ENCODE data around the gene LRRC41. TPM values are rescaled to one million over a fixed set of nuclear protein-coding genes. Genes with fewer than 3 reads are reported as not detected.

LRRC41 gene
- total RNA-seq, 2 experiments from 2014 or later, result 23.0 to 24.3 TPM

DNA sequence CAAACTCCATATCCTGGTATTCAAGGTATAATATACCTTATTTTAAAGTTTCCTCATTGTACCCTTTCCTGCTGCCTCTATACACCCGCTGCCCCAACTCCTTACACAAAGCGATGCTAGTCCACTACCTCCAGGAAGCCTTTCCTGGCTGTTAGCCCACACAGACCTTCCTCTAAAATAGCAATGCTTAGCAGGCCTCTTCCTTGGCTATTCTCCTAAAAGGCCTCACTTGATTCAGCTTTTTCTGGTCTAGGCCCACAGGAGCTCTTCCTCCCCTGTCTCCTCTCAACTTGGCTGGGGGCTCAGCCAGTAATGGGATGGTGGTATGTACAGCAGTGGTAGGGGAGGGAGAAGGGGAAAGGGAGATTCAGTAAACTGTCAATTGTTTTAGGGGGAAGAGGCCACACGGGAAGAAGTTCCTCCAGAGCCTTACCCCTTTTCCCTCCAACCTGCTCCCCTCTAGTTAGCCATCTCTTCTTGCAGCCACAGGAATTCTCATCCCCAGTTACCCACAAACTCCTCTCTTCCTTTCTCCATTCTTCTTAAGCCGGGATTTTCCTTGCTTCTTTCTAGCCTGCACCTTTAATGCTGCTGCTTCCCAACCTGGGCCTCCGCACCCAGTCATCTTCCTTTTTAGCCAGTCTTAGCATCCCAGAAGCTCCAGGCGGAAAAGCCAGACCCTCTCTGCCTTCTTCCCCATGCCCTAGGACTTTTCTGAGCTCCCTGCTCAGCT lies 2.6 kb downstream of the LRRC41 start:
- CTCF ChIA-PET, result interaction anchor here (1.0 kb wide), 1 partner anchor 40 kb away, joined by 3 read pairs; the partner anchor contains the start of gene NSUN4
- no peaks in the 10 kb centered on the region for H3K9me3 ChIP-seq (ENCODE audit: control insufficient read depth in 1 of 2, insufficient read depth in 1 of 2, low read length in 2 of 2)
- TF ChIP-seq, protein P1, sequence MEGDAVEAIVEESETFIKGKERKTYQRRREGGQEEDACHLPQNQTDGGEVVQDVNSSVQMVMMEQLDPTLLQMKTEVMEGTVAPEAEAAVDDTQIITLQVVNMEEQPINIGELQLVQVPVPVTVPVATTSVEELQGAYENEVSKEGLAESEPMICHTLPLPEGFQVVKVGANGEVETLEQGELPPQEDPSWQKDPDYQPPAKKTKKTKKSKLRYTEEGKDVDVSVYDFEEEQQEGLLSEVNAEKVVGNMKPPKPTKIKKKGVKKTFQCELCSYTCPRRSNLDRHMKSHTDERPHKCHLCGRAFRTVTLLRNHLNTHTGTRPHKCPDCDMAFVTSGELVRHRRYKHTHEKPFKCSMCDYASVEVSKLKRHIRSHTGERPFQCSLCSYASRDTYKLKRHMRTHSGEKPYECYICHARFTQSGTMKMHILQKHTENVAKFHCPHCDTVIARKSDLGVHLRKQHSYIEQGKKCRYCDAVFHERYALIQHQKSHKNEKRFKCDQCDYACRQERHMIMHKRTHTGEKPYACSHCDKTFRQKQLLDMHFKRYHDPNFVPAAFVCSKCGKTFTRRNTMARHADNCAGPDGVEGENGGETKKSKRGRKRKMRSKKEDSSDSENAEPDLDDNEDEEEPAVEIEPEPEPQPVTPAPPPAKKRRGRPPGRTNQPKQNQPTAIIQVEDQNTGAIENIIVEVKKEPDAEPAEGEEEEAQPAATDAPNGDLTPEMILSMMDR (IDR thresholded peaks at IDR 0.05), result no peak
- no peak overlapping the region for H3K27ac ChIP-seq (ENCODE audit: low read depth in 1 of 2, low read length in 2 of 2)
- peaks cover 48% of the 10 kb centered on the region for H3K4me1 Mint-ChIP-seq (ENCODE audit: low read depth)
- H3K27me3 ChIP-seq (ENCODE audit: control insufficient read depth in 1 of 2, insufficient read depth in 2 of 2, low read length in 2 of 2), result no peaks in the 10 kb centered on the region
- H3K9me3 Mint-ChIP-seq, result no peaks in the 10 kb centered on the region
- intact Hi-C loops (cut with DNase I, micrococcal nuclease), result loop anchor here in 1 of 2 experiments (5.0 to 10.0 kb wide), 3 partner anchors 104 to 1626 kb away; partner anchors contain the start of genes ARMH1, GPBP1L1, POMGNT1 and TMEM53
- H3K4me3 Mint-ChIP-seq, result peak overlapping the region; percentile 100
- H3K27ac Mint-ChIP-seq, result peak overlapping the region; percentile 98
- DNase-seq, result no peak
- no peak for ATAC-seq (ENCODE audit: poor library complexity)
- peaks cover 45% of the 10 kb centered on the region for H3K36me3 Mint-ChIP-seq (ENCODE audit: low read depth)
- POLR2A ChIA-PET, result no interaction called here
- peak overlapping the region; percentile 98 for H3K4me3 ChIP-seq (ENCODE audit: low read length)
- H3K27me3 Mint-ChIP-seq, result no peaks in the 10 kb centered on the region
- peaks cover 41% of the 10 kb centered on the region for H3K4me1 ChIP-seq (ENCODE audit: insufficient read depth, low read length)
- H3K36me3 ChIP-seq (ENCODE audit: insufficient read depth, low read length), result peaks cover 21% of the 10 kb centered on the region

DNA sequence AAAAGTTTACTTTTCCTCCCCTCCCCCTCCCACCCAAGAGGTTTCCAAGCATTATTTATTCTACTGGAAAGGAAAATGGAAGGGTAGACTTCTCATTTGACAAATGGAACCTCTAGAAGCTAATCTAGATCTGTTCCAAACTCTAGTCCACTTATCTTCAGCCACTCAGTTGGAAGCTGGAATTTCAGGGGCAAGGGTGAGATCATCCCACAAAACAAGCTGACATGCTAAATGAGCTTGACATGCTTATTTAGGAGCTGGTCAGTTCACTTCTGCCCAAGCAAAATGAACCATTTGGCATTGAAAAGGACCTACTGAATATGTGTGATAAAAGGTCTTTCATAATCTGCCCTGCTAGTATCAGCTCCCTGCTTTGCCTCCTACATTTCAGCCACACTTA lies 5.0 kb downstream of the LRRC41 start:
- intact Hi-C loops (cut with DNase I, micrococcal nuclease), result no loop called here
- Histone ChIP-seq H3K9me3 (ENCODE audit: control insufficient read depth in 1 of 2, insufficient read depth in 1 of 2, low read length in 2 of 2) (no peaks in the 10 kb centered on the region), H3K27ac (ENCODE audit: low read depth in 1 of 2, low read length in 2 of 2) (no peak overlapping the region), H3K4me1 (ENCODE audit: insufficient read depth, low read length) (peaks cover 21% of the 10 kb centered on the region), H3K36me3 (ENCODE audit: insufficient read depth, low read length) (peaks cover 30% of the 10 kb centered on the region), H3K27me3 (ENCODE audit: control insufficient read depth in 1 of 2, insufficient read depth in 2 of 2, low read length in 2 of 2) (no peaks in the 10 kb centered on the region), H3K4me3 (ENCODE audit: low read length) (no peak overlapping the region)
- Mint-ChIP-seq H3K4me1 (ENCODE audit: low read depth) (peaks cover 32% of the 10 kb centered on the region), H3K27me3 (no peaks in the 10 kb centered on the region), H3K9me3 (no peaks in the 10 kb centered on the region), H3K36me3 (ENCODE audit: low read depth) (peaks cover 46% of the 10 kb centered on the region), H3K27ac (no peak overlapping the region), H3K4me3 (no peak overlapping the region)
- TF ChIP-seq, protein P1 (IDR thresholded peaks at IDR 0.05), result no peak
- no peak for ATAC-seq (ENCODE audit: poor library complexity)
- DNase-seq, result no peak
- POLR2A ChIA-PET, result interaction anchor here (1.5 kb wide), 1 partner anchor 51 kb away, joined by 3 read pairs; the partner anchor contains the start of gene RAD54L
- CTCF ChIA-PET, result no interaction called here

DNA sequence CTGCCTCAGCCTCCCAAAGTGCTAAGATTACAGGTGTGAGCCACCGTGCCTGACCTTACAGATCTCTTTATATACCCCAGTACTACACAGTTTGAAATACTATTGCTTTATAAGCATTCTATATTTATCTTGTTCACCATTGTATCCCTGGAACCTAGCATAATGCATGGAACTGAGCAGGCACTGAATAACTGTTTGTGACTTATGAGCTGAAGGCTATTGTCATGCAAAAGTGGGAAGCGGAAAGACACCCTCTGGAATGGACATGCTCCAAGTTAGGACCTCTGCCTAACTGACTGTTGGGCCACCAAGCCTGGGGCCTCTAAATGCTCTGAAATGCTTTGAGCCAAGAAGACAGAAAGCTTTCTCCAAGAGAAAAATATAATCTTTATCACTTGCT lies 8.1 kb downstream of the LRRC41 start:
- Mint-ChIP-seq H3K27ac (no peak overlapping the region), H3K9me3 (no peaks in the 10 kb centered on the region), H3K4me3 (no peak overlapping the region), H3K27me3 (no peaks in the 10 kb centered on the region), H3K36me3 (ENCODE audit: low read depth) (peaks cover 44% of the 10 kb centered on the region), H3K4me1 (ENCODE audit: low read depth) (peaks cover 6% of the 10 kb centered on the region)
- no peak overlapping the region for H3K4me3 ChIP-seq (ENCODE audit: low read length)
- H3K9me3 ChIP-seq (ENCODE audit: control insufficient read depth in 1 of 2, insufficient read depth in 1 of 2, low read length in 2 of 2), result no peaks in the 10 kb centered on the region
- POLR2A ChIA-PET, result interaction anchor here (0.6 to 1.4 kb wide), 2 partner anchors 8 to 132 kb away, joined by 5 to 6 read pairs; no protein-coding TSS in a partner anchor
- ATAC-seq (ENCODE audit: poor library complexity) (no peak), DNase-seq (no peak)
- peaks cover 30% of the 10 kb centered on the region for H3K36me3 ChIP-seq (ENCODE audit: insufficient read depth, low read length)
- CTCF ChIA-PET, result interaction anchor here (1.3 to 1.4 kb wide), 2 partner anchors 12 to 52 kb away, joined by 3 read pairs; no protein-coding TSS in a partner anchor
- TF ChIP-seq, protein P1 (IDR thresholded peaks at IDR 0.05), result no peak
- H3K27ac ChIP-seq (ENCODE audit: low read depth in 1 of 2, low read length in 2 of 2), result no peak overlapping the region
- intact Hi-C loops (cut with DNase I, micrococcal nuclease), result no loop called here
- no peaks in the 10 kb centered on the region for H3K4me1 ChIP-seq (ENCODE audit: insufficient read depth, low read length)
- no peaks in the 10 kb centered on the region for H3K27me3 ChIP-seq (ENCODE audit: control insufficient read depth in 1 of 2, insufficient read depth in 2 of 2, low read length in 2 of 2)

All from CD4-positive, alpha-beta T cell (primary cell).